PC-3 (cell line): ENCODE measurements around the gene NLGN1.

ENCODE experiments used
- CTCF ChIP-seq: fragments of 300-600 bp; sonication (generic); conservative IDR thresholded peaks from 2 replicates; pipeline ENCODE4 v1.5.1; 2017; ENCODE audit warnings: antibody characterized with exemption, low read depth, mild to moderate bottlenecking, low read length
- EZH2 ChIP-seq: fragments of 300-600 bp; sonication (generic); IDR thresholded peaks from one replicate; pipeline ENCODE4 v1.6.1; 2017; ENCODE audit warnings: antibody characterized with exemption, mild to moderate bottlenecking, low read length; ENCODE audit not compliant: unreplicated experiment
- EZH2phosphoT487 ChIP-seq: fragments of 300-600 bp; sonication (generic); IDR thresholded peaks from 2 replicates; pipeline ENCODE4 v1.6.1; 2018; ENCODE audit warnings: mild to moderate bottlenecking, antibody characterized with exemption, low read length, borderline replicate concordance

GRCh38 chr3:174223626-174224025, 826.1 kb downstream of the NLGN1 start:
- TF ChIP-seq EZH2 (no peak), CTCF (no peak), EZH2phosphoT487 (no peak)
